IMR-90 (cell line): ENCODE data around the gene AATF.

ENCODE experiments used
- CHD1 ChIP-seq: IDR thresholded peaks from 2 replicates; pipeline ENCODE4 v1.6.1; 2012; ENCODE audit warnings: low read depth, low read length, improper control_type of control experiment
- CTCF ChIP-seq: conservative IDR thresholded peaks from 2 replicates; pipeline ENCODE4 v1.5.1; 2012; ENCODE audit warnings: mild to moderate bottlenecking, low read depth, low read length, improper control_type of control experiment
- MXI1 ChIP-seq: IDR thresholded peaks from 2 replicates; pipeline ENCODE4 v1.6.1; 2012; ENCODE audit warnings: low read depth, mild to moderate bottlenecking, low read length, moderate library complexity, borderline replicate concordance
- NFE2L2 ChIP-seq: fragments of 150-350 bp; IDR thresholded peaks from 2 replicates; pipeline ENCODE4 v1.6.1; 2016; ENCODE audit warnings: low read depth, mild to moderate bottlenecking, low read length

- TF ChIP-seq CTCF (no peak), NFE2L2 (no peak), MXI1 (no peak), CHD1 (no peak)
These were observed 12.2 kb upstream of the AATF start for GRCh38 chr17:36936455-36937000.
